Pons (tissue), 1 donor: ENCODE data around the gene CPT2.
A peak's percentile ranks its signal among the peaks of the same experiment; 100 is the strongest.

Experiments
- DNase-seq: peaks from one replicate; pipeline ENCODE4 v3.0.0-alpha.2; 2016; ENCODE audit warnings: low spot score

CPT2 gene

GRCh38 chr1:53196485-53197290 lies at the start of gene CPT2:
Gene CPT2, plus strand, starts transcription at chr1:53196824. Its CDS starts 120 bp downstream, at chr1:53196944.
- peak; percentile 94 for DNase-seq

GRCh38 chr1:53147174-53147573 lies 49.5 kb upstream of the CPT2 start:
- DNase-seq, result no peak

- DNase-seq, result no peak
These were observed 48.5 kb upstream of the CPT2 start for GRCh38 chr1:53148123-53148522.

GRCh38 chr1:53153752-53154151 lies 42.9 kb upstream of the CPT2 start:
- no peak for DNase-seq

- DNase-seq, result no peak
These were observed 41.7 kb upstream of the CPT2 start for GRCh38 chr1:53154859-53155438.

GRCh38 chr1:53155534-53155933 lies 41.1 kb upstream of the CPT2 start:
- no peak for DNase-seq

- no peak for DNase-seq
These were observed 40.7 kb upstream of the CPT2 start for GRCh38 chr1:53155945-53156344.

GRCh38 chr1:53156783-53157182 lies 39.8 kb upstream of the CPT2 start:
- no peak for DNase-seq

GRCh38 chr1:53158900-53159299 lies 37.7 kb upstream of the CPT2 start:
- DNase-seq, result no peak

- no peak for DNase-seq
These were observed 35.7 kb upstream of the CPT2 start for GRCh38 chr1:53160924-53161378.

- DNase-seq, result no peak
These were observed 34.0 kb upstream of the CPT2 start for GRCh38 chr1:53162621-53163020.

GRCh38 chr1:53163291-53163768 lies 33.3 kb upstream of the CPT2 start:
- DNase-seq, result no peak

GRCh38 chr1:53165408-53165961 lies 31.1 kb upstream of the CPT2 start:
- no peak for DNase-seq

GRCh38 chr1:53166366-53166765 lies 30.3 kb upstream of the CPT2 start:
- no peak for DNase-seq

GRCh38 chr1:53166912-53167311 lies 29.7 kb upstream of the CPT2 start:
- no peak for DNase-seq

GRCh38 chr1:53172426-53173128 lies 24.0 kb upstream of the CPT2 start:
- no peak for DNase-seq

GRCh38 chr1:53174971-53175913 lies 21.4 kb upstream of the CPT2 start:
- no peak for DNase-seq

- no peak for DNase-seq
These were observed 20.0 kb upstream of the CPT2 start for GRCh38 chr1:53176452-53177208.

- DNase-seq, result no peak
These were observed 16.4 kb upstream of the CPT2 start for GRCh38 chr1:53180226-53180625.

- DNase-seq, result no peak
These were observed 15.7 kb upstream of the CPT2 start for GRCh38 chr1:53180951-53181350.
